Measurements from ENCODE around the gene SLC12A1.

Gene SLC12A1

GRCh38 chr15:48330105-48330785, 124.1 kb downstream of the SLC12A1 start:
- Histone ChIP-seq H3K4me3 (ENCODE audit: extremely low read depth, insufficient read depth, low read length, poor library complexity, severe bottlenecking) (peak overlapping the region; percentile 74), H3K4me1 (ENCODE audit: control insufficient read depth, insufficient read depth, low read length, poor library complexity, severe bottlenecking) (peaks cover 10% of the 10 kb centered on the region), H3K27ac (ENCODE audit: low read depth, low read length, severe bottlenecking) (peak overlapping the region; percentile 96), H3K9me3 (ENCODE audit: control insufficient read depth, low read length) (no peaks in the 10 kb centered on the region), H3K36me3 (ENCODE audit: control insufficient read depth, insufficient read depth, low read length) (peaks cover 8% of the 10 kb centered on the region)
- WGBS, 2 experiments (ENCODE audit: insufficient coverage in 2 of 2) = 7 to 13% methylated on average over 3 of the region's 11 CpGs

GRCh38 chr15:48330855-48331795, 125.0 kb downstream of the SLC12A1 start, which contains the start of gene DUT:
Gene DUT, plus strand, starts transcription at chr15:48331429. Its CDS starts 87 bp downstream, at chr15:48331516.
- Histone ChIP-seq H3K4me3 (ENCODE audit: extremely low read depth, insufficient read depth, low read length, poor library complexity, severe bottlenecking) (peak within 1 kb of the TSS; percentile 74), H3K27ac (ENCODE audit: low read depth, low read length, severe bottlenecking) (peak within 1 kb of the TSS; percentile 96), H3K4me1 (ENCODE audit: control insufficient read depth, insufficient read depth, low read length, poor library complexity, severe bottlenecking) (peaks cover 10% of the 10 kb centered on the region), H3K9me3 (ENCODE audit: control insufficient read depth, low read length) (no peaks in the 10 kb centered on the region), H3K36me3 (ENCODE audit: control insufficient read depth, insufficient read depth, low read length) (peaks cover 14% of the 10 kb centered on the region)
- WGBS, 2 experiments (ENCODE audit: insufficient coverage in 2 of 2) = 0 to 1% methylated on average over 57 to 61 of the region's 89 CpGs

- Histone ChIP-seq H3K4me1 (ENCODE audit: control insufficient read depth, insufficient read depth, low read length, poor library complexity, severe bottlenecking) (peaks cover 10% of the 10 kb centered on the region), H3K4me3 (ENCODE audit: extremely low read depth, insufficient read depth, low read length, poor library complexity, severe bottlenecking) (peak overlapping the region; percentile 74), H3K27ac (ENCODE audit: low read depth, low read length, severe bottlenecking) (peak overlapping the region; percentile 96), H3K36me3 (ENCODE audit: control insufficient read depth, insufficient read depth, low read length) (peaks cover 20% of the 10 kb centered on the region), H3K9me3 (ENCODE audit: control insufficient read depth, low read length) (no peaks in the 10 kb centered on the region)
- 0 to 1% methylated on average over 35 to 42 of the region's 64 CpGs for WGBS, 2 experiments (ENCODE audit: insufficient coverage in 2 of 2)
Measured at GRCh38 chr15:48331796-48332641, 125.9 kb downstream of the SLC12A1 start.

GRCh38 chr15:48332642-48333034, 126.5 kb downstream of the SLC12A1 start:
- no peaks in the 10 kb centered on the region for H3K9me3 ChIP-seq (ENCODE audit: control insufficient read depth, low read length)
- H3K27ac ChIP-seq (ENCODE audit: low read depth, low read length, severe bottlenecking) = no peak overlapping the region
- 7 to 8% methylated on average over 6 to 7 of the region's 9 CpGs for WGBS, 2 experiments (ENCODE audit: insufficient coverage in 2 of 2)
- H3K4me3 ChIP-seq (ENCODE audit: extremely low read depth, insufficient read depth, low read length, poor library complexity, severe bottlenecking) = peak overlapping the region; percentile 74
- peaks cover 10% of the 10 kb centered on the region for H3K4me1 ChIP-seq (ENCODE audit: control insufficient read depth, insufficient read depth, low read length, poor library complexity, severe bottlenecking)
- peaks cover 23% of the 10 kb centered on the region for H3K36me3 ChIP-seq (ENCODE audit: control insufficient read depth, insufficient read depth, low read length)

- H3K4me3 ChIP-seq (ENCODE audit: extremely low read depth, insufficient read depth, low read length, poor library complexity, severe bottlenecking) = peak overlapping the region; percentile 74
- no peaks in the 10 kb centered on the region for H3K9me3 ChIP-seq (ENCODE audit: control insufficient read depth, low read length)
- H3K27ac ChIP-seq (ENCODE audit: low read depth, low read length, severe bottlenecking) = no peak overlapping the region
- H3K36me3 ChIP-seq (ENCODE audit: control insufficient read depth, insufficient read depth, low read length) = peaks cover 28% of the 10 kb centered on the region
- H3K4me1 ChIP-seq (ENCODE audit: control insufficient read depth, insufficient read depth, low read length, poor library complexity, severe bottlenecking) = peaks cover 10% of the 10 kb centered on the region
- 20 to 25% methylated on average over 2 of the region's 4 CpGs for WGBS, 2 experiments (ENCODE audit: insufficient coverage in 2 of 2)
Measured at GRCh38 chr15:48333540-48333939, 127.4 kb downstream of the SLC12A1 start.

- H3K4me3 ChIP-seq (ENCODE audit: extremely low read depth, insufficient read depth, low read length, poor library complexity, severe bottlenecking) = no peak overlapping the region
- no peak overlapping the region for H3K27ac ChIP-seq (ENCODE audit: low read depth, low read length, severe bottlenecking)
- no peaks in the 10 kb centered on the region for H3K9me3 ChIP-seq (ENCODE audit: control insufficient read depth, low read length)
- 81 to 100% methylated on average over 1 to 2 of the region's 2 CpGs for WGBS, 2 experiments (ENCODE audit: insufficient coverage in 2 of 2)
- H3K36me3 ChIP-seq (ENCODE audit: control insufficient read depth, insufficient read depth, low read length) = peaks cover 30% of the 10 kb centered on the region
- H3K4me1 ChIP-seq (ENCODE audit: control insufficient read depth, insufficient read depth, low read length, poor library complexity, severe bottlenecking) = peaks cover 10% of the 10 kb centered on the region
Measured at GRCh38 chr15:48334260-48334659, 128.2 kb downstream of the SLC12A1 start.

- H3K4me3 ChIP-seq (ENCODE audit: extremely low read depth, insufficient read depth, low read length, poor library complexity, severe bottlenecking) = no peak overlapping the region
- no peaks in the 10 kb centered on the region for H3K9me3 ChIP-seq (ENCODE audit: control insufficient read depth, low read length)
- H3K27ac ChIP-seq (ENCODE audit: low read depth, low read length, severe bottlenecking) = no peak overlapping the region
- peaks cover 45% of the 10 kb centered on the region for H3K36me3 ChIP-seq (ENCODE audit: control insufficient read depth, insufficient read depth, low read length)
- WGBS, 2 experiments (ENCODE audit: insufficient coverage in 2 of 2) = 86% methylated on average over 2 of the region's 2 CpGs; no CpG with 5 or more reads in 1 of the 2 experiments
- H3K4me1 ChIP-seq (ENCODE audit: control insufficient read depth, insufficient read depth, low read length, poor library complexity, severe bottlenecking) = peaks cover 10% of the 10 kb centered on the region
Measured at GRCh38 chr15:48336940-48337339, 130.8 kb downstream of the SLC12A1 start.

GRCh38 chr15:48337607-48338006, 131.5 kb downstream of the SLC12A1 start:
- Histone ChIP-seq H3K9me3 (ENCODE audit: control insufficient read depth, low read length) (no peaks in the 10 kb centered on the region), H3K4me1 (ENCODE audit: control insufficient read depth, insufficient read depth, low read length, poor library complexity, severe bottlenecking) (peaks cover 6% of the 10 kb centered on the region), H3K4me3 (ENCODE audit: extremely low read depth, insufficient read depth, low read length, poor library complexity, severe bottlenecking) (no peak overlapping the region), H3K27ac (ENCODE audit: low read depth, low read length, severe bottlenecking) (no peak overlapping the region), H3K36me3 (ENCODE audit: control insufficient read depth, insufficient read depth, low read length) (peaks cover 45% of the 10 kb centered on the region)
- 100% methylated on average over 1 of the region's 1 CpG; no CpG with 5 or more reads in 1 of the 2 experiments for WGBS, 2 experiments (ENCODE audit: insufficient coverage in 2 of 2)

GRCh38 chr15:48340111-48340510, 134.0 kb downstream of the SLC12A1 start:
- no peaks in the 10 kb centered on the region for H3K4me1 ChIP-seq (ENCODE audit: control insufficient read depth, insufficient read depth, low read length, poor library complexity, severe bottlenecking)
- WGBS, 2 experiments (ENCODE audit: insufficient coverage in 2 of 2) = 81% methylated on average over 2 of the region's 4 CpGs; no CpG with 5 or more reads in 1 of the 2 experiments

GRCh38 chr15:48343865-48344264, 137.8 kb downstream of the SLC12A1 start:
- Histone ChIP-seq H3K27ac (ENCODE audit: low read depth, low read length, severe bottlenecking) (no peak overlapping the region), H3K9me3 (ENCODE audit: control insufficient read depth, low read length) (no peaks in the 10 kb centered on the region), H3K36me3 (ENCODE audit: control insufficient read depth, insufficient read depth, low read length) (peaks cover 22% of the 10 kb centered on the region), H3K4me1 (ENCODE audit: control insufficient read depth, insufficient read depth, low read length, poor library complexity, severe bottlenecking) (no peaks in the 10 kb centered on the region), H3K4me3 (ENCODE audit: extremely low read depth, insufficient read depth, low read length, poor library complexity, severe bottlenecking) (no peak overlapping the region)
- WGBS, 2 experiments (ENCODE audit: insufficient coverage in 2 of 2) = 93 to 95% methylated on average over 6 of the region's 6 CpGs

More at GRCh38 chr15:48340111-48340510, 134.0 kb downstream of the SLC12A1 start:
- Histone ChIP-seq H3K36me3 (ENCODE audit: control insufficient read depth, insufficient read depth, low read length) (peaks cover 45% of the 10 kb centered on the region), H3K27ac (ENCODE audit: low read depth, low read length, severe bottlenecking) (no peak overlapping the region), H3K4me3 (ENCODE audit: extremely low read depth, insufficient read depth, low read length, poor library complexity, severe bottlenecking) (no peak overlapping the region), H3K9me3 (ENCODE audit: control insufficient read depth, low read length) (no peaks in the 10 kb centered on the region)

Data from mesodermal cell (in vitro differentiated cells).